Stimulated activated CD8-positive, alpha-beta memory T cell treated with anti-CD3 and anti-CD28 coated beads, Interleukin-15, amount 100 ng/mL, for 24 hours (primary cell): Measurements from ENCODE around the gene THY1.

ENCODE experiments used
- DNase-seq: peaks from one replicate; pipeline ENCODE4 v3.0.0-alpha.2; 2020; ENCODE audit warnings: low read depth

THY1 gene

GRCh38 chr11:119369132-119369925 is 53.6 kb downstream of the THY1 start:
- DNase-seq: no peak

GRCh38 chr11:119368121-119369034 is 54.6 kb downstream of the THY1 start:
- DNase-seq: no peak

DNA sequence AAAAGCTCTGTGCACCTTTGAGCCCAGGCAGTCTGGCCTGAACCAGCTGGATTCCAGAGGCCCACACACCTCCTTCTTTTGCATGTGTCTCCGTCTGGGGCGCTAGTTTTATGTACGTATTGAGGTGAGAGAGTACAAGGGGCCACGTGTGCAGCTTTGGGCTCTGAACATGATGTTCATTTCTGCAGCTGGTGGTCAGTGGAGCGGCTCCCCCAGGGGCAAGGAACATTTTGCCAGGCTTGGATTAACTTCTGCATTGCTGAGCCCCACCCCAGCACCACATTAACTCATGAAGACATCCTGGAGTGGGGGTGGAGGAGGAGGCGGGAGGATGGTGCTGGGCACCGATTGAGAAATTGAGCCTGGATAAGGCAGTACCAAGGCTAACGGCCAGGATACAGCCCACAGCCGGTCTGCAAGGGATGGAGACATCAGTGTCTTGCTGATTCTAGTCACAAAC is 55.3 kb downstream of the THY1 start:
- no peak for DNase-seq
